Loucy (cell line): ENCODE results near the gene CAPN9.

Experiments used
- H2AFZ ChIP-seq: fragments of 200-600 bp; sonication (generic); 2 replicates; pipeline ENCODE4 v1.6.0; 2016; ENCODE audit warnings: antibody characterized with exemption, mild to moderate bottlenecking, low read length, moderate library complexity
- H3F3A ChIP-seq: fragments of 200-600 bp; 2 replicates; pipeline ENCODE4 v1.6.0; 2016; ENCODE audit warnings: antibody characterized with exemption, low read depth, mild to moderate bottlenecking
- H3K27me3 ChIP-seq: fragments of 200-600 bp; sonication (generic); 2 replicates; pipeline ENCODE4 v1.6.1; 2014; ENCODE audit warnings: low read length, mild to moderate bottlenecking; ENCODE audit not compliant: insufficient read depth, poor library complexity, severe bottlenecking
- H3K36me3 ChIP-seq: fragments of 200-600 bp; sonication (generic); 2 replicates; pipeline ENCODE4 v1.6.1; 2016; ENCODE audit warnings: low read length; ENCODE audit not compliant: insufficient read depth
- H3K4me1 ChIP-seq: fragments of 200-600 bp; sonication (generic); 2 replicates; pipeline ENCODE4 v1.5.1; 2014; ENCODE audit warnings: low read length, mild to moderate bottlenecking; ENCODE audit not compliant: insufficient read depth, poor library complexity, severe bottlenecking
- H3K4me2 ChIP-seq: fragments of 200-600 bp; sonication (generic); 2 replicates; pipeline ENCODE4 v1.6.0; 2014; ENCODE audit warnings: antibody characterized with exemption, low read length, low read depth, mild to moderate bottlenecking; ENCODE audit not compliant: poor library complexity, severe bottlenecking
- H3K4me3 ChIP-seq: fragments of 200-600 bp; sonication (generic); 2 replicates; pipeline ENCODE4 v1.5.1; 2014; ENCODE audit warnings: low read length, mild to moderate bottlenecking, mixed read lengths; ENCODE audit not compliant: poor library complexity, severe bottlenecking
- H3K79me2 ChIP-seq: fragments of 200-600 bp; sonication (generic); 2 replicates; pipeline ENCODE4 v1.6.1; 2014; ENCODE audit warnings: low read length; ENCODE audit not compliant: insufficient read depth
- H3K9ac ChIP-seq: fragments of 200-600 bp; sonication (generic); 2 replicates; pipeline ENCODE4 v1.6.0; 2014; ENCODE audit warnings: mild to moderate bottlenecking, low read depth, low read length, moderate library complexity; ENCODE audit not compliant: poor library complexity, severe bottlenecking
- H3K9me2 ChIP-seq: fragments of 200-600 bp; sonication (generic); replicated peaks from 2 replicates; pipeline ENCODE4 v1.6.1; 2016; ENCODE audit warnings: low read depth, low read length, mixed read lengths
- H3K9me3 ChIP-seq: fragments of 200-600 bp; sonication (generic); 2 replicates; pipeline ENCODE4 v1.6.1; 2014; ENCODE audit warnings: mild to moderate bottlenecking, antibody characterized with exemption, low read length, low read depth; ENCODE audit not compliant: insufficient read depth
- H4K20me1 ChIP-seq: fragments of 200-600 bp; sonication (generic); 2 replicates; pipeline ENCODE4 v1.6.0; 2014; ENCODE audit warnings: antibody characterized with exemption, low read length, mild to moderate bottlenecking; ENCODE audit not compliant: insufficient read depth, poor library complexity, severe bottlenecking
- CTCF ChIP-seq: fragments of 200-600 bp; sonication (generic); conservative IDR thresholded peaks from 2 replicates; pipeline ENCODE4 v1.5.1; 2014; ENCODE audit warnings: mild to moderate bottlenecking, antibody characterized with exemption, low read length
- EZH2phosphoT487 ChIP-seq: fragments of 200-600 bp; IDR thresholded peaks from 2 replicates; pipeline ENCODE4 v1.6.1; 2018; ENCODE audit warnings: antibody characterized with exemption, mild to moderate bottlenecking, moderate library complexity, borderline replicate concordance

CAPN9 gene

GRCh38 chr1:230712470-230712942, 34.7 kb upstream of the CAPN9 start:
- H3K79me2 ChIP-seq = no peaks in the 10 kb centered on the region
- no peaks in the 10 kb centered on the region for H3K9me2 ChIP-seq
- H4K20me1 ChIP-seq = no peaks in the 10 kb centered on the region
- H3K9me3 ChIP-seq = no peaks in the 10 kb centered on the region
- no peaks in the 10 kb centered on the region for H3K4me1 ChIP-seq
- no peak overlapping the region for H3K9ac ChIP-seq
- H3K36me3 ChIP-seq = no peaks in the 10 kb centered on the region
- no peak overlapping the region for H2AFZ ChIP-seq
- H3K27me3 ChIP-seq = no peaks in the 10 kb centered on the region
- no peaks in the 10 kb centered on the region for H3F3A ChIP-seq
- H3K4me3 ChIP-seq = no peak overlapping the region
- no peak for TF ChIP-seq EZH2phosphoT487
- no peak overlapping the region for H3K4me2 ChIP-seq

GRCh38 chr1:230713138-230713537, 34.0 kb upstream of the CAPN9 start:
- no peak overlapping the region for H3K4me3 ChIP-seq
- H3K4me2 ChIP-seq = no peak overlapping the region
- H3K79me2 ChIP-seq = no peaks in the 10 kb centered on the region
- no peaks in the 10 kb centered on the region for H4K20me1 ChIP-seq
- no peaks in the 10 kb centered on the region for H3K9me3 ChIP-seq
- H3K27me3 ChIP-seq = no peaks in the 10 kb centered on the region
- H3K9me2 ChIP-seq = no peaks in the 10 kb centered on the region
- no peaks in the 10 kb centered on the region for H3F3A ChIP-seq
- H3K4me1 ChIP-seq = no peaks in the 10 kb centered on the region
- no peak for TF ChIP-seq CTCF
- TF ChIP-seq EZH2phosphoT487 = no peak
- no peak overlapping the region for H2AFZ ChIP-seq
- no peaks in the 10 kb centered on the region for H3K36me3 ChIP-seq
- no peak overlapping the region for H3K9ac ChIP-seq

- H3K36me3 ChIP-seq = no peaks in the 10 kb centered on the region
- H3K9ac ChIP-seq = no peak overlapping the region
- no peak for TF ChIP-seq EZH2phosphoT487
- TF ChIP-seq CTCF = no peak
- no peaks in the 10 kb centered on the region for H3K9me3 ChIP-seq
- no peak overlapping the region for H3K4me2 ChIP-seq
- H2AFZ ChIP-seq = no peak overlapping the region
- no peaks in the 10 kb centered on the region for H3K27me3 ChIP-seq
- H3K79me2 ChIP-seq = no peaks in the 10 kb centered on the region
- no peaks in the 10 kb centered on the region for H4K20me1 ChIP-seq
- H3K9me2 ChIP-seq = no peaks in the 10 kb centered on the region
- no peaks in the 10 kb centered on the region for H3F3A ChIP-seq
- H3K4me3 ChIP-seq = no peak overlapping the region
- no peaks in the 10 kb centered on the region for H3K4me1 ChIP-seq
Observed at GRCh38 chr1:230713547-230713914, 33.7 kb upstream of the CAPN9 start.

- Histone ChIP-seq H3K9ac (no peak within 1 kb of the TSS), H3F3A (no peaks in the 10 kb centered on the region), H3K27me3 (no peaks in the 10 kb centered on the region), H3K79me2 (no peaks in the 10 kb centered on the region), H3K4me2 (no peak within 1 kb of the TSS), H4K20me1 (no peaks in the 10 kb centered on the region), H3K4me3 (no peak within 1 kb of the TSS), H3K9me3 (no peaks in the 10 kb centered on the region), H2AFZ (no peak within 1 kb of the TSS), H3K36me3 (no peaks in the 10 kb centered on the region), H3K9me2 (no peaks in the 10 kb centered on the region), H3K4me1 (no peaks in the 10 kb centered on the region)
- TF ChIP-seq CTCF (no peak), EZH2phosphoT487 (no peak)
Observed at GRCh38 chr1:230713915-230714764, 33.0 kb upstream of the CAPN9 start, which contains the start of gene AGT. Gene AGT, minus strand, starts transcription at chr1:230714122. Its CDS starts 3,299 bp downstream, at chr1:230710823.
